ENCODE results near the gene PRKACA.
"Not testable (repeated sequence)": the region's sequence is repeated elsewhere in the genome, so short reads cannot be mapped to it uniquely, and the experiment has no call there.

The PRKACA gene

DNA sequence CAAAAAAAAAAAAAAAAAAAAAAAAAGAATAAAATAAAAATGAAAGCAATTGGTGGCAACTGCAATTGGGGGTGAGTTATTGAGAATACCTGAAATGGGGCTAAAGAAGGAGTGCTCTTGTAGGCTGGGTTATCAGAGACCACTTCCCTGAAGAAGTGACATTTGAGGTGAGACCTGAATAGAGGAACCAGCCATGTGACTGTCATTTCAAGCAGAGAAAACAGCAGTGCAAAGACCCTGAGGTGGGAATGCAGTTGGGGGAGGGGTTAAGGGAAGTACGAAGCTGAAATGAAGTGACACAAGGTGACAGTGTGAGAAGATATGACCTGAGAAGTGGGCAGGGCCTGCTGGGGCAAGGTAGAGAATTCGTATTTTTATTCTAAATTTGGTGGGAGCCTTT is 51.4 kb downstream of the PRKACA start:
- no peak for DNase-seq

- DNase-seq: no peak
These were observed 54.5 kb downstream of the PRKACA start for GRCh38 chr19:14063105-14063504.

GRCh38 chr19:14062558-14062855 is 55.1 kb downstream of the PRKACA start:
- no peak for DNase-seq

GRCh38 chr19:14061751-14062557 is 55.6 kb downstream of the PRKACA start, which contains the start of gene PALM3:
Gene PALM3 (minus strand): TSS chr19:14062076. CDS start chr19:14061980, 96 bp downstream.
- no peak for DNase-seq

DNA sequence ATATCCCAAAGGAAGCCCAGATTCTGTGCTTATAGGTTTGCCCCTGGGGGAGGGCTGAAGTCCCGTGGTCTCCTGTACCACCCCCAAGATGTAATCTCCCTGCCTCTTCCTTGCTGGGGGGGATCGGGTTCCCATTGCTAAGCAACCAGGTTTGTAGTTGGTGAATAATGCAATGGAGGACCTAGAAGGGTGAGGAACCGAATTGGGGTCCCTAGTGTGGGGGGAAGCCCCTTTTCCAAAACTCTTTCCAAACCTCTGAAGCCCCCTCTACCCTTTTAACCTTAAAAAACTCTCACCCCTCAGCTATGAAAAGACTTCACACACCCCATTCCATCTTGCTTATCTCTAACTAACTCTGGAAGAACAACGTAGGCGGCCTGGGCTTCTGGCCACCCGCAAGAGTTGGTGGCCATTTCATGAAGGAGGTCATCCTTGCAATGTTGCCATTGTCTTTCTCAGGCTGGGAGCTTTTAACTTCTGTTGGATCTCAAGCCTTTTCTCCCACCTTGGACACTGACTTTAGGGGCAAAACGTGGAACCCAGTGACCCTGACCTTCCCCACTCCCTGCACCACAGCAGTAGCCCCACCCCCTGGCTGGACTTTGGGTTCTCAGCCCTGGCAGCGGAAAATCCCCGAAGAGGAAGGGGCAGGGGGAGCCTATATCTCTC is 56.3 kb downstream of the PRKACA start:
- no peak for DNase-seq

DNA sequence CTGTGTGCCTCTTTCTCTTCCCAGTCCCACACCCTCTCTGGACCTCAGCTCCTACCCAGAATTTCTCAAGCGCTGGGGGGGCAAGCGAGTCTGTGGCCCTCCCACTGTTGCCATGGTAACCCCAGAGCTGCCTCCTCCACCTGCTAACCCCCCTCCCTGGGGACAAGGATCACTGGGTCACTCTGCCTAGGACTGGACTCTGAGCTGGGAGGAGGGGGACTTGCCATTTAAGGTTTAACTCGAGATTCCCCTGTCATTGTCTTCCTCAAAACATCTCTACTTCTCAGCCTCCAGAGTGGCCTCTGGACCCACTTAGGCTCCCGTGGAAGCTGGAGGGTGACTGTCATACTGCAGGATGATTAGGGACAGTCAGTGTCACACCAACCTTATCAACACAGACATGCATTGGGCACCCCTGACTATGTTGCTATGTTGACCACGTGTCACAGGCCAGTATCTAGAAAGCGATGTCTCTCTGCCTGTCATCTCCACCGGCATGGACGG is 57.9 kb downstream of the PRKACA start:
- no peak for DNase-seq

DNA sequence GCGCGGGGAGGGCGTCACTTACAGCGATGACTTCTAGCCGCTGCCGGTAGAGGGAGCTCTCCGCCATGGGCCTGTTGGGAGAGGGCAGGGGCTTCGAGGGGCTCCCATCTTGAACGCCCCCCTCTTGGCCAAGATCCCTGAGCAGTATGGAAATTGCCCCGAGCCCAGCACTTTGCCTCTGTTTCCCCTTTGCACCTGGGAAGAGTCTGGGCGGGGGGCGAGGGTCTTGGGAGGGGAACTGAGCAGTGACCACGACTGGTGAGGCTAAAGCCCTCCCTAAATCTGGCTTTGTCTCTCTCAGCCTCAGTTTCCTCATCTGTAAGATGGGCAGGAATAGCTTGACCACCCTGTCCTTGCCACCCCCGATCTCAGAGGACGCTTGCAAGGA is 58.5 kb downstream of the PRKACA start:
- no peak for DNase-seq

- no peak for DNase-seq
These were observed 59.1 kb downstream of the PRKACA start for GRCh38 chr19:14058182-14059092.

GRCh38 chr19:14056741-14057356 is 60.7 kb downstream of the PRKACA start:
- no peak for DNase-seq

DNA sequence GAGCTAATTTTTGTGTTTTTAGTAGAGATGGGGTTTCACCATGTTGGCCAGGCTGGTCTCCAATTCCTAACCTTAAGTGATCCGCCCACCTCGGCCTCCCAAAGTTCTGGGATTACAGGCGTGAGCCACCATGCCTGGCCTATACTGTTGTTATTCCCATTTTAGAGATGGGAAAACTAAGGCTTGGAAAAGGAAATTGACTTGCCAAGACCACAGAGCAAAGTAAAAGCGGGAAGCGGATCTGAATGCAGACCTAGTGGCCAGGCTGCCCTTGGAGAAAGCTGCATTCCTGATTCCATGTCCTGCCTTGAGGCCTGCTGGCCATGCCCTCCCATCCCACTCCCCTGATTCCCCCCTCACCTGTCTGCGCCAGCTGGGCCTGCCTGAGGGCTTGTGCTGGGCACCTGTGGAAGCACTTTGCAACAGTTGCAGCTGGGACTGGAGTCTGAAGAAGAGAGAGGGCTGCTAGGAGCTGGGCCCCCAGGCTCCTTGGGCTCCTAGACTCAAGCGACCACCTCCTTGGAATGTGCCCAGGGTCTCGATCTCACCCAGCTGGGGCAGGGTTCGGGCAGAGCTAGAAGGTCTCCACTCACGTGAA is 61.4 kb downstream of the PRKACA start:
- no peak for DNase-seq

- no peak for DNase-seq
These were observed 62.2 kb downstream of the PRKACA start for GRCh38 chr19:14055396-14055795.

DNA sequence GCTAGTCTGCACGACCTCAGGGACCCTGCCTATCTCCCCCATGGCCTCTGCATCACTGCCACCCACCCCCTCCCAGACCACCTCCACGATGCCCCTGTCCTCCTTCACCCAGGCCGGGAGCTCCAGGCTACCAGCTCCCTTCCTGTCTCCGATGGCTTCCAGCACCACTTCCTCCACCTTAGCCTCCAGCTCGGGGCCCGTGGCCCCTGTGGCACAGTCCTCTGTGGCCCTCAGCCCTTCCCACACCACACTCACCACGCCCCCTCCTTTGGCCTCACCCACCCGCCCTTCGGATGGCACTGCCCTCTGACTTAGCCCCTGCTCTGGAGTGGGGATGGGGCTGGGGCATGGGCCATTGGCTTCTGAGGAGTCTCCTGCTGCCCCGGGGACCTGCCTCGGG is 62.8 kb downstream of the PRKACA start:
- no peak for DNase-seq

DNA sequence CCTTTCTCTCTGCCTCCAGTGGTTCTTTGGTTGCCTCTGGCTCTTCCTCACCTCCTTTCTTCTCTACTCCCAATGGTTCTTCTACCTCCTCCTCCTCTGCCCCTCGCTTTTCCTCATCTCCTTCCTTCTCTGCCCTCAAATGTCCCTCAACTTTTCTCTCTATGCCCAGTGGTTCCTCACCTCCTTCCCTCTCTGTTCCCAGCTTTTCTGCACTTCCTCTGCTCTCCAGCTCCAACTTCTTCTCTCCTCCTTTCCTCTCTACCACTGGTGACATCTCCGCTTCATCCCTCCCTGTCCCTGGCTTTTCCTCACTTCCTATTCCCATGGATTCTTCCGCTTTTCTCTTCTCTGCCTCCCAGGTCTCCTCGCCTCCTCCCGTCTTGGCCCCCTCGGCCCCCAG is 63.5 kb downstream of the PRKACA start:
- DNase-seq: no peak

DNA sequence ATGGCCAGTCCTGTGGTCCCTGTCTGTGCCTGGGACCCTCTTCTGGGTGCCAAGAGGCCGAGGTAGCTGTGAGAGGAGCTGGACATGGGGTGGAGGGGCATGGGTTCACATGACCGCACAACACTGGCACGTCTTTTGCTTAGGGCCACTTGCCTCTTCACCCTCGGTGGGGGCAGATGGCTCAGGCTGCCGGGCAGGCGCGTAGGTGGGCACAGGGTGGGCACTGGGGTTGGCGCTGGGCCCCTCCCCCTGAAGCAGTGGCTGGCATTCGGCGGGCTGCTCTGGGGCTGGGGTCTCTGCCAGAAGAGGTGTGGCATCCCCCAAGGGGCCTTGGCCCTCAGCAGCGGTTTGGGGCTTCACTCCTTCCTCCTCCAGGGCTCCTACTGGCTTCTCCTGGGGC is 64.1 kb downstream of the PRKACA start:
- no peak for DNase-seq

DNA sequence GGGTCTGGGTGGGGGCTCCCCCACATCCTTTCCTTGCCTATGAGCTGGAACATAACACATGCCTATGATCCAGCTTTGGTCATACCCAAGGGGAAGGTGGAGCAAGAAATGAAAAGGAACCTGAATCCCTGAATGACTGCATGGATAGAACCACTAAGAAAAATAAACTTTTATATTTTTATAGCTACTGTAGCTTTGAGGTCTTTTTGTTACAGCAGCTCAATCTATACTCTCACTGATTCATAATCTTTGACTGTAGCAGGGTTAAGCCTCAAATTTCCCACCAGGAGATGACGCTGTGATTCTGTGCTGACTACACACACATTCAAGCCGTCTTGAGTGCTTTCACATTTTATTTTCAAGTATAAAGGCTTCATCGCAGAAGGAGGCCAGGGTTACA is 64.5 kb downstream of the PRKACA start:
- no peak for DNase-seq

DNA sequence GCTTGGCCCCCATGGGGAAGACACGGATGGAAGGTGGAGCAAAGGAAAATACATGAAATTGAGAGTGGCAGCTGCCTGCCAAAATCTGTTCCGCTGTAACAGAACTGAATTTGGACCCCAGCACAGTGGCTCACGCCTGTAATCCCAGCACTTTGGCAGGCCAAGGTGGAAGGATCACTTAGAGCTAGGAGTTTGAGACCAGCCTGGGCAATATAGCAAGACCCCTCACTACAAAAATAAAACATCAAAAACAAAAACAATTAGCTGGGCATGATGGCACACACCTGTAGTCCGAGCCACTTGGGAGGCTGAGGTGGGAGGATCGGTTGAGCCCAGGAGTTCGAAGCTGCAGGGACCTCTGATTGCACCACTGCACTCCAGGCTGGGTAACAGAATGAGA is 65.1 kb downstream of the PRKACA start:
- no peak for DNase-seq

DNA sequence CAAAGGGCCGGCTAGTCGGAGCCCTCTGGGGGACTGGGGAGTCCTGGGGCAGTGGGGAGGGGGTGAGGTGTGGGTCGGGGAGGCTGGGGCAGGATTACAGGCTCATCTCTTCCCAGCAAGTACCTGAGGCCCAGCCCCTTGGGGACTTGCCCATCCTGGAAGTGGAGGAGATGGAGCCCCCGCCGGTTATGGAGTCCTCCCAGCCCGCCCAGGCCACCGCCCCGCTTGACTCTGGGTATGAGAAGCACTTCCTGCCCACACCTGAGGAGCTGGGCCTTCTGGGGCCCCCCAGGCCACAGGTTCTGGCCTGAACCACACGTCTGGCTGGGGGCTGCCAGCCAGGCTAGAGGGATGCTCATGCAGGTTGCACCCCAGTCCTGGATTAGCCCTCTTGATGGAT is 65.6 kb downstream of the PRKACA start:
- DNase-seq: no peak

DNA sequence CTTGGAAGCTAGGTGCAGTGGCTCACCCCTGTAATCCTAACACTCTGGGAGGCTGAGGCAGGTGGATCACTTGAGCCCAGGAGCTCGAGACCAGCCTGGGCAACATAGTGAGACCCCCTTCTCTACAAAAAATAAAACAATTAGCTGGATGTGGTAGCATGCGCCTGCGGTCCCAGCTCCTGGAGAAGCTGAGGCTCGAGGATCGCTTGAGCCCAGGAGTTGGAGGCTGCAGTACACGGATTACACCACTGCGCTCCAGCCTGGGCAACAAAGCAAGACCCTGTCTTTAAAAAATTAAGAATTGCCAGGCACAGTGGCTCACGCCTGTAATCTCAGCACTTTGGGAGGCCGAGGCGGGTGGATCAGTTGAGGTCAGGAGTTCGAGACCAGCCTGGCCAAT is 66.6 kb downstream of the PRKACA start:
- DNase-seq: not testable (repeated sequence)

DNA sequence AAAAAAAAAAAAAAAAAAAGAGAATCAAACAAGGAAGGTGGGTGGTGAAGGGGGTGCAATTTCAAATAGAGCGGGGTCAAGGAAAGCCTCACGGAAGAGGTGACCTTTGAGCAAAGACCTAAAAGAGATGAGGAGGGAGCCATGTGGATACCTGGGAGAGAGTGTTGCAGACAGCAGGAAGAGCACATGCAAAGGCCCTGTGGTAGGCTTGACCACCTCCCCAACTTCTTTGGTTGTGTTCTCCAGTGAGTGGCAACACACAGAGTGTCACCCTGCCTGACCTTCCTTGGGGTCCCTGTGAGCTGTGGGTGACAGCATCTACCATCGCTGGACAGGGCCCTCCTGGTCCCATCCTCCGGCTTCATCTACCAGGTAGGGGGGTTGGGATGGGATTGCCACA is 67.0 kb downstream of the PRKACA start:
- no peak for DNase-seq

GRCh38 chr19:14048443-14049153 is 69.0 kb downstream of the PRKACA start:
- no peak for DNase-seq

DNA sequence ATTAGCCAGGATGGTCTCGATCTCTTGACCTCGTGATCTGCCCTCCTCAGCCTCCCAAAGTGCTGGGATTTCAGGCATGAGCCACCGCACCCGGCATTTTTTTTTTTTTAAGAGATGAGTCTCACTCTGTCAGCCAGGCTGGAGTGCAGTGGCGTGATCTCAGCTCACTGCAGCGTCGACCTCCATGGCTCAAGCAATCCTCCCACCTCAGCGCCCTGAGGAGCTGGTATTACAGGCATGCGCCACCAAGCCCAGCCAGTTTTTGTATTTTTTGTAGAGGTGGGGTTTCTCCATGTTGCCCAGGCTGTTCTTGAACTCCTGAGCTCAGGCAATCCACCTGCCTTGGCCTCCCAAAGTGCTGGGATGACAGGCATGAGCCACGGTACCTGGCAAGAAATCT is 69.7 kb downstream of the PRKACA start:
- DNase-seq: not testable (repeated sequence)
